ENCODE data around the gene SEC24B. TPM values are rescaled to one million over a fixed set of nuclear protein-coding genes. Genes with fewer than 3 reads are reported as not detected.

Gene SEC24B
- total and polyA plus RNA-seq, 4 donors = 8.0 to 34.8 (median 18.4) TPM

DNA sequence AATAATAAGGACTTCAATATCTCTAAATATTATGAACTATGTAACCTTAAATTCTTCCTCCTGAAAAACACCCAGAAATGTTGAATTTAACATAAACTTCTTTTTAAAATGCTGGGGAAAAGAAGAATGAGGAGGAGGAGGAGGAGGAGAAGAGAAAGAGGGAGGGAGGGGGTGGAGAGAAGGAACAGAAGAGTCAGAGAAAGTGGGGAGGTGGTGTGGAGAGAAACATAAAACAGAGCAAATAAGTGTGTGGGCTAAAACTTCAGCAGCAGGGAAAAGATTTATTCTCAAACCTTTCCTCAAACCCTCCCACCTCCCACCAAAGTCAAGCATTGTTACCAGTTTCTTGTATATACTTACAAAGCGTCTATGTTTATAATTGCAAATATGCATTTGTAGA lies 34.7 kb upstream of the SEC24B start:
- DNase-seq (no peak), ATAC-seq (ENCODE audit: insufficient read depth, low FRiP score) (no peak)
- Histone ChIP-seq H3K9me3 (ENCODE audit: control insufficient read depth in 4 of 4, insufficient read depth in 3 of 4, low read length in 3 of 4) (no peaks in the 10 kb centered on the region), H3K27ac (ENCODE audit: low read depth in 1 of 2, low read length in 1 of 2) (no peak overlapping the region), H3K4me1 (ENCODE audit: control insufficient read depth in 5 of 5, insufficient read depth in 5 of 5, low read length in 5 of 5) (peaks cover 0 to 3% (median 0%) of the 10 kb centered on the region in 5 donors), H3K36me3 (ENCODE audit: control insufficient read depth in 4 of 4, insufficient read depth in 4 of 4, low read length in 4 of 4) (no peaks in the 10 kb centered on the region), H3K4me3 (no peak overlapping the region), H3K9ac (ENCODE audit: insufficient read depth in 1 of 2, low read length in 2 of 2) (no peak overlapping the region), H3K27me3 (ENCODE audit: control insufficient read depth in 3 of 3, insufficient read depth in 3 of 3, low read length in 2 of 3) (peaks cover 0 to 2% (median 0%) of the 10 kb centered on the region in 3 donors)
- WGBS, 2 donors = 96% methylated on average over 1 of the region's 1 CpG
- TF ChIP-seq, protein P1, sequence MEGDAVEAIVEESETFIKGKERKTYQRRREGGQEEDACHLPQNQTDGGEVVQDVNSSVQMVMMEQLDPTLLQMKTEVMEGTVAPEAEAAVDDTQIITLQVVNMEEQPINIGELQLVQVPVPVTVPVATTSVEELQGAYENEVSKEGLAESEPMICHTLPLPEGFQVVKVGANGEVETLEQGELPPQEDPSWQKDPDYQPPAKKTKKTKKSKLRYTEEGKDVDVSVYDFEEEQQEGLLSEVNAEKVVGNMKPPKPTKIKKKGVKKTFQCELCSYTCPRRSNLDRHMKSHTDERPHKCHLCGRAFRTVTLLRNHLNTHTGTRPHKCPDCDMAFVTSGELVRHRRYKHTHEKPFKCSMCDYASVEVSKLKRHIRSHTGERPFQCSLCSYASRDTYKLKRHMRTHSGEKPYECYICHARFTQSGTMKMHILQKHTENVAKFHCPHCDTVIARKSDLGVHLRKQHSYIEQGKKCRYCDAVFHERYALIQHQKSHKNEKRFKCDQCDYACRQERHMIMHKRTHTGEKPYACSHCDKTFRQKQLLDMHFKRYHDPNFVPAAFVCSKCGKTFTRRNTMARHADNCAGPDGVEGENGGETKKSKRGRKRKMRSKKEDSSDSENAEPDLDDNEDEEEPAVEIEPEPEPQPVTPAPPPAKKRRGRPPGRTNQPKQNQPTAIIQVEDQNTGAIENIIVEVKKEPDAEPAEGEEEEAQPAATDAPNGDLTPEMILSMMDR (IDR thresholded peaks at IDR 0.05; ENCODE audit: control extremely low read depth, extremely low read depth) = no peak

DNA sequence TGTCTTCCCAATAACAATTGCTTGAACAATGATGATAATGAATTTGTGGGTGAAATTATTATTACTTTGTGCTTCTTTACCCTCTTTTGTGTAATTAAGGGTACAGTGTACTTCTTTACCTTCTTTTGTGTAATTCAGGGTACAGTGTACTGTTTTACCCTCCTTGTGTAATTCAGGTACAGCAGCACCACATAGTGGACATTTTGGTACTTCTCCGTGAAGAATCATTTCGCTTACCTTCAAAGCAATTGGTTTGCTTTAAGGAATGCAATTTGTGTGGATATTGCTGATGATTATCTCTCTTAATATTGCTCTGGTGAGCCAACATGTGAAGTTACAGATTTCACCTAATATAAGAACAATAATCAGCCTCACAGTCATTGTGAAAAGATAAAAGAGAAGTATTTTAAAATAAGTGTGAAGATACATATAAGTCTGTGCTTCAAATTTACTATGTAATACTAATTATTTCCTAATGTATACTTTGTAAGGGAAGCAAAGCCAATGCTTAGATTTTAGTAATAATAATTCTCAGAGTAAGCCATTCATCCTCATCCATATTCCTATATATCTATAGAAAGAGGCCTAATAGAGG lies 27.2 kb upstream of the SEC24B start:
- 11 to 14% methylated on average over 2 of the region's 2 CpGs for WGBS, 2 donors
- no peak overlapping the region for H3K27ac ChIP-seq (ENCODE audit: low read depth in 1 of 2, low read length in 1 of 2)
- H3K9me3 ChIP-seq (ENCODE audit: control insufficient read depth in 4 of 4, insufficient read depth in 3 of 4, low read length in 3 of 4) = no peaks in the 10 kb centered on the region
- H3K4me1 ChIP-seq (ENCODE audit: control insufficient read depth in 5 of 5, insufficient read depth in 5 of 5, low read length in 5 of 5) = no peaks in the 10 kb centered on the region
- no peaks in the 10 kb centered on the region for H3K36me3 ChIP-seq (ENCODE audit: control insufficient read depth in 4 of 4, insufficient read depth in 4 of 4, low read length in 4 of 4)
- H3K4me3 ChIP-seq = no peak overlapping the region
- ATAC-seq (ENCODE audit: insufficient read depth, low FRiP score) (no peak), DNase-seq (peak; percentile 30 to 84 (median 72))
- H3K27me3 ChIP-seq (ENCODE audit: control insufficient read depth in 3 of 3, insufficient read depth in 3 of 3, low read length in 2 of 3) = no peaks in the 10 kb centered on the region
- TF ChIP-seq, protein P1 (IDR thresholded peaks at IDR 0.05; ENCODE audit: control extremely low read depth, extremely low read depth) = peak; percentile 39
- no peak overlapping the region for H3K9ac ChIP-seq (ENCODE audit: insufficient read depth in 1 of 2, low read length in 2 of 2)

DNA sequence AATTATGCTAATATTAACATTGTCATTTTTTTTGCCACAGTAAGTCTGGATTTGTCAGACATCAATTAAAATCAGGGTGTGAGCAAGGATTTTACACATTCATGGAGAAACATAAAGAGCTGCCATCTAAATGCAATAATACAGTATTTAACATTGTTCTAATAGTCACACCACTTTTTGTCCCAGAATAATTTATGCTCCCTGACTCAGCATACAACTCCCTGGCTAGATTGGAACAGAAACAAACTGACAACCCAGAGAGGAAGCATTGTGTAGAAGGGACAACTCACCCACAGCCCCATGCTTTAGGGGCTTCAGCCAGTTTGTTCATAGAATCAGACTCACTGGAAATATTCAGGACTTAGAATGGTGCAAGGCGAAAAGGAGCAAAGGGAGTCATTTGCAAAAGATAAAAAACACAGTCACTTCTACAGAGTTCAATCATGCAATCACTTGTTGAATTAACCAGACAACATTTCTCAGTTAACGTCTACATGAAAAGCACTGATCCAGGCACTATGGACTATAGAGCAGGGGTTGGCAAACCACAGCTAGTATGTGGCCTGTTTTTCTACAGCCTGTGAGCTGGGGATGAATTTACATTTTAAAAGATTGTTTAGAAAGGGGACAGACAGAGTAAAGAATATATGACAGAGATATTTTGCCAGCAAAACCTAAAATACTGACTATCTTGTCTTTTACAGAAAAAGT lies 26.4 kb upstream of the SEC24B start:
- DNase-seq (no peak), ATAC-seq (ENCODE audit: insufficient read depth, low FRiP score) (no peak)
- WGBS, 2 donors = 92 to 95% methylated on average over 2 of the region's 2 CpGs
- Histone ChIP-seq H3K4me1 (ENCODE audit: control insufficient read depth in 5 of 5, insufficient read depth in 5 of 5, low read length in 5 of 5) (no peaks in the 10 kb centered on the region), H3K9ac (ENCODE audit: insufficient read depth in 1 of 2, low read length in 2 of 2) (no peak overlapping the region), H3K27ac (ENCODE audit: low read depth in 1 of 2, low read length in 1 of 2) (no peak overlapping the region), H3K9me3 (ENCODE audit: control insufficient read depth in 4 of 4, insufficient read depth in 3 of 4, low read length in 3 of 4) (no peaks in the 10 kb centered on the region), H3K27me3 (ENCODE audit: control insufficient read depth in 3 of 3, insufficient read depth in 3 of 3, low read length in 2 of 3) (no peaks in the 10 kb centered on the region), H3K36me3 (ENCODE audit: control insufficient read depth in 4 of 4, insufficient read depth in 4 of 4, low read length in 4 of 4) (no peaks in the 10 kb centered on the region), H3K4me3 (no peak overlapping the region)
- TF ChIP-seq, protein P1 (IDR thresholded peaks at IDR 0.05; ENCODE audit: control extremely low read depth, extremely low read depth) = no peak
